NT2/D1 (cell line): ENCODE measurements around the gene RERE.
A peak's percentile ranks its signal among the peaks of the same experiment; 100 is the strongest.
"Not testable (repeated sequence)": the region's sequence is repeated elsewhere in the genome, so short reads cannot be mapped to it uniquely, and the experiment has no call there.

Source experiments
- DNase-seq: peaks from one replicate; pipeline ENCODE4 v3.0.0-alpha.2; 2011; ENCODE audit warnings: low read depth, low spot score
- H3K27me3 ChIP-seq: 2 replicates; pipeline ENCODE4 v1.6.0; 2011; ENCODE audit warnings: mild to moderate bottlenecking; ENCODE audit not compliant: insufficient read length, insufficient read depth
- H3K36me3 ChIP-seq: 2 replicates; pipeline ENCODE4 v1.6.1; 2011; ENCODE audit warnings: mild to moderate bottlenecking, low read length, mixed read lengths; ENCODE audit not compliant: insufficient read depth, insufficient read length
- H3K4me1 ChIP-seq: 2 replicates; pipeline ENCODE4 v1.5.1; 2011; ENCODE audit not compliant: insufficient read depth, insufficient read length
- H3K4me3 ChIP-seq: 2 replicates; pipeline ENCODE4 v1.5.1; 2011; ENCODE audit warnings: low read depth; ENCODE audit not compliant: insufficient read length
- H3K9ac ChIP-seq: 2 replicates; pipeline ENCODE4 v1.6.0; 2011; ENCODE audit warnings: low read depth; ENCODE audit not compliant: insufficient read length
- H3K9me3 ChIP-seq: 2 replicates; pipeline ENCODE4 v1.5.1; 2011; ENCODE audit warnings: mild to moderate bottlenecking, low read length; ENCODE audit not compliant: insufficient read depth
- SUZ12 ChIP-seq: IDR thresholded peaks from 2 replicates; pipeline ENCODE4 v1.6.1; 2011; ENCODE audit not compliant: insufficient read length, insufficient read depth; ENCODE audit errors: extremely low read depth
- YY1 ChIP-seq: IDR thresholded peaks from 2 replicates; pipeline ENCODE4 v1.6.1; 2011; ENCODE audit not compliant: insufficient read length, insufficient read depth
- ZNF274 ChIP-seq: IDR thresholded peaks from 2 replicates; pipeline ENCODE4 v1.6.1; 2011; ENCODE audit warnings: mild to moderate bottlenecking, low read depth, low read length

Gene RERE

GRCh38 chr1:8702472-8702849 is 115.0 kb downstream of the RERE start:
- TF ChIP-seq YY1 (no peak), ZNF274 (no peak), SUZ12 (no peak)
- H3K4me1 ChIP-seq, result no peaks in the 10 kb centered on the region
- peak overlapping the region; percentile 76 for H3K9ac ChIP-seq
- H3K4me3 ChIP-seq, result peak overlapping the region; percentile 58
- peaks cover 3% of the 10 kb centered on the region for H3K36me3 ChIP-seq
- no peaks in the 10 kb centered on the region for H3K9me3 ChIP-seq
- DNase-seq, result no peak
- no peaks in the 10 kb centered on the region for H3K27me3 ChIP-seq

- Histone ChIP-seq H3K4me3 (peak overlapping the region; percentile 58), H3K27me3 (no peaks in the 10 kb centered on the region), H3K9me3 (no peaks in the 10 kb centered on the region), H3K4me1 (no peaks in the 10 kb centered on the region), H3K36me3 (peaks cover 3% of the 10 kb centered on the region), H3K9ac (peak overlapping the region; percentile 76)
- no peak for TF ChIP-seq YY1
- no peak for TF ChIP-seq ZNF274
- TF ChIP-seq SUZ12, result no peak
- no peak for DNase-seq
These were observed 115.5 kb downstream of the RERE start for GRCh38 chr1:8701794-8702471.

GRCh38 chr1:8699679-8700078 is 117.8 kb downstream of the RERE start:
- TF ChIP-seq ZNF274 (no peak), SUZ12 (no peak), YY1 (no peak)
- Histone ChIP-seq H3K4me1 (no peaks in the 10 kb centered on the region), H3K27me3 (no peaks in the 10 kb centered on the region), H3K36me3 (peaks cover 3% of the 10 kb centered on the region), H3K4me3 (no peak overlapping the region), H3K9me3 (no peaks in the 10 kb centered on the region), H3K9ac (no peak overlapping the region)
- no peak for DNase-seq

GRCh38 chr1:8698937-8699447 is 118.4 kb downstream of the RERE start:
- TF ChIP-seq ZNF274 (no peak), YY1 (no peak), SUZ12 (no peak)
- no peaks in the 10 kb centered on the region for H3K4me1 ChIP-seq
- H3K9ac ChIP-seq, result no peak overlapping the region

GRCh38 chr1:8698012-8698630 is 119.3 kb downstream of the RERE start:
- H3K9ac ChIP-seq, result no peak overlapping the region
- no peak for DNase-seq
- no peak overlapping the region for H3K4me3 ChIP-seq
- peaks cover 3% of the 10 kb centered on the region for H3K36me3 ChIP-seq
- no peaks in the 10 kb centered on the region for H3K9me3 ChIP-seq
- no peaks in the 10 kb centered on the region for H3K4me1 ChIP-seq
- H3K27me3 ChIP-seq, result no peaks in the 10 kb centered on the region
- no peak for TF ChIP-seq ZNF274
- no peak for TF ChIP-seq SUZ12
- TF ChIP-seq YY1, result no peak

More at GRCh38 chr1:8698937-8699447, 118.4 kb downstream of the RERE start:
- H3K9me3 ChIP-seq, result no peaks in the 10 kb centered on the region
- no peaks in the 10 kb centered on the region for H3K27me3 ChIP-seq
- no peak for DNase-seq
- peaks cover 3% of the 10 kb centered on the region for H3K36me3 ChIP-seq
- no peak overlapping the region for H3K4me3 ChIP-seq

- H3K4me3 ChIP-seq, H3K36me3 ChIP-seq, H3K4me1 ChIP-seq, H3K9me3 ChIP-seq, H3K27me3 ChIP-seq, DNase-seq, H3K9ac ChIP-seq: not testable (repeated sequence)
These were observed 122.0 kb downstream of the RERE start for GRCh38 chr1:8695442-8695841.

- H3K9ac ChIP-seq, result no peak overlapping the region
- no peaks in the 10 kb centered on the region for H3K4me1 ChIP-seq
- no peaks in the 10 kb centered on the region for H3K36me3 ChIP-seq
- H3K9me3 ChIP-seq, result no peaks in the 10 kb centered on the region
- TF ChIP-seq SUZ12 (no peak), YY1 (no peak), ZNF274 (no peak)
- no peak overlapping the region for H3K4me3 ChIP-seq
- no peak for DNase-seq
- H3K27me3 ChIP-seq, result no peaks in the 10 kb centered on the region
These were observed 124.3 kb downstream of the RERE start for GRCh38 chr1:8693107-8693506.
